Endothelial cell of umbilical vein (primary cell): Measurements from ENCODE around the gene SELENBP1.

ENCODE experiments used
- CTCF ChIP-seq, 2 donors: IDR thresholded peaks; 1 replicate in 1 of 2; 2 replicates in 1 of 2; pipeline ENCODE4 v1.5.1; 2011; ENCODE audit warnings: low read length in 2 of 2, mild to moderate bottlenecking in 2 of 2, moderate library complexity in 2 of 2, control low read depth in 1 of 2, inconsistent platforms in 1 of 2, low read depth in 1 of 2; ENCODE audit not compliant: insufficient read depth in 1 of 2; ENCODE audit errors: extremely low read depth in 1 of 2
- POLR2A ChIP-seq: IDR thresholded peaks from 2 replicates; pipeline ENCODE4 v1.6.1; 2012; ENCODE audit warnings: low read depth, mild to moderate bottlenecking, control low read depth, low read length

- TF ChIP-seq POLR2A (no peak), CTCF (IDR thresholded peaks at IDR 0.05; ENCODE audit: extremely low read depth in 1 of 2, insufficient read depth in 1 of 2, low read depth in 1 of 2, low read length in 2 of 2) (no peak)
Observed at GRCh38 chr1:151346082-151346768, 26.3 kb downstream of the SELENBP1 start.
